ENCODE data around the gene F8. TPM values are rescaled to one million over a fixed set of nuclear protein-coding genes. Genes with fewer than 3 reads are reported as not detected.
"Not testable (repeated sequence)": the region's sequence is repeated elsewhere in the genome, so short reads cannot be mapped to it uniquely, and the experiment has no call there.

Gene F8
- total RNA-seq, 2 donors from 2014 or later, result 2.1 to 4.5 TPM

DNA sequence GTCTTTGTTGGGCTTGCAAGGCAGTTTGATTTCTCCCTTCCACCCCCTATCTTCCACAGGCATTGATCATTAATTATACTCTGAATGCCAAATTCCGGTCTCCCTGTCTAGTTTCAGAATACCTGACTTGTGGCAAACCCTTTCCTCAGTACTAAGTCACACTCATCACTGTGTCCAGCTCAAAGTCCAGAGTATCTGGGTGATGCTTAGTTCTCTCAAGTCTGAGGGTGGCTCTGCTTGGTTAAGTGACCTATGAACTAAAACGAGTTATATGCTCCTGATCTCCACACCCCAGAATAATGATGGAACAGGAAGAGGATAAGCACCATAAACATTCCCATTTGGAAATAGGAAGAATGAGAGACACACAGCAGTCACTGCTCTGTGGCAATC is 194.5 kb downstream of the F8 start:
- intact Hi-C loops (cut with DNase I, micrococcal nuclease), result no loop called here
- no peak for DNase-seq
- peak; percentile 94 for ATAC-seq

DNA sequence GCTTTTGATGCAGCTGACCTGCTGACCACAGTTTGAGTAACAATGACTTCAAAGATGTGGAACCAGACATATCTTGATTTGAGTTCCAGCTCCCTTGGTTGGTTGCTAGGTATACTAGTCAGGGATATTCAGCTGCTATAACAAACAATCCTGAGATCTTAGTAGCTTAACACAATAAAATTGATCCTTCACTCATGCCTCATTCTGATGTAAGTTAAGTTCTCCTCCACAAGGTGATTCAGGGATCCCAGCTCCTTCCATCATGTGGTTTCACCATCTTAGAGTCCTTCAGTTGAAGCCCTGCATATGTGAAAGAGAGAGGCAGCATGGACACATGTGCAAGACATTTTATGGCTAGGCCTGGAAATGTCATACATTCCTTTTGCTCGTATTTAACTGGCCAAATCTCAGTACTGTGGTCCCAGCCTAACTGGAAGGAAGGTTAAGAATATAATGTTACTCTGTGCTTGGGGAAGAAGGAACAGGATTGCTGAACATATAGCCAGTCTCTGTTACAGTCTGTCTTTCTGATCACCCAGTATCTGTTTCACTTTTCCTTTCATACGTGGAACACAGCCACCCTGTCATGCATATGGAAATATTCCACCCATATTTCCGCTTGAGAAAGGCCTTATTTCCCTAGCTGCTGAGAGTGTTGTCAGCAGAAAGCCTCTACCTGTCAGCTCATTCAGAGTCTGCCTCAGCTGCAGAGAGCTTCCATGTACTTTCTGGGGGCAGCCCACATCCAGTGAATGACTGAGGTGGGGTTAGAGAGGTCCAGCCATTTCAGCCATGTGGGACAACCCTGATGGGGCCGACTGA is 195.1 kb downstream of the F8 start:
- ATAC-seq, result peak; percentile 88
- no peak for DNase-seq
- intact Hi-C loops (cut with DNase I, micrococcal nuclease), result no loop called here

DNA sequence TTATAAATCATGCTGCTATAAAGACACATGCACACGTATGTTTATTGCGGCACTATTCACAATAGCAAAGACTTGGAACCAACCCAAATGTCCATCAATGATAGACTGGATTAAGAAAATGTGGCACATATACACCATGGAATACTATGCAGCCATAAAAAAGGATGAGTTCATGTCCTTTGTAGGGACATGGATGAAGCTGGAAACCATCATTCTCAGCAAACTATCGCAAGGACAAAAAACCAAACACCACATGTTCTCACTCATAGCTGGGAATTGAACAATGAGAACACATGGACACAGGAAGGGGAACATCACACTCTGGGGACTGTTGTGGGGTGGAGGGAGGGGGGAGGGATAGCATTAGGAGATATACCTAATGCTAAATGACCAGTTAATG is 196.9 kb downstream of the F8 start:
- DNase-seq; intact Hi-C loops (cut with DNase I, micrococcal nuclease): not testable (repeated sequence)

DNA sequence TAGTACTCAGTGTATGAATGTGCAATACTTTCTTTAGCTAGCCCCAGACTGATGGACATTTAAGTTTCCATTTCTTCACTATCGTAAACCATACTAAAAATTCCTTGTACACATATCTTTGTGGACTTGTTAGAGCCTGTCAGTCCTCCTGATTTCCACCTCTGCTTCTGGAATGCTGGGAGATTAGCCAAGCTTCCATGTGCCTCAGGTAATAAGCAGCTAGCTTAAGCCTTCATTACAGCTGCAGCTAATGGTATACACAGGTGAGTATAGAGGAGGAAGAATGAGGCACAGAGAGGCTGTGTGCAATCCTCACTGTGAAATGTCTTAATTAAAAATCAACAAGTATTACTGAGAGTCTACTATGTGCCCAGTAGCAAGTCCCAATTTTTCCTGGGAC is 197.9 kb downstream of the F8 start:
- no peak for ATAC-seq
- intact Hi-C loops (cut with DNase I, micrococcal nuclease), result no loop called here
- DNase-seq, result no peak

More for the DNA sequence above, 196.9 kb downstream of the F8 start:
- not testable (repeated sequence) for ATAC-seq

DNA sequence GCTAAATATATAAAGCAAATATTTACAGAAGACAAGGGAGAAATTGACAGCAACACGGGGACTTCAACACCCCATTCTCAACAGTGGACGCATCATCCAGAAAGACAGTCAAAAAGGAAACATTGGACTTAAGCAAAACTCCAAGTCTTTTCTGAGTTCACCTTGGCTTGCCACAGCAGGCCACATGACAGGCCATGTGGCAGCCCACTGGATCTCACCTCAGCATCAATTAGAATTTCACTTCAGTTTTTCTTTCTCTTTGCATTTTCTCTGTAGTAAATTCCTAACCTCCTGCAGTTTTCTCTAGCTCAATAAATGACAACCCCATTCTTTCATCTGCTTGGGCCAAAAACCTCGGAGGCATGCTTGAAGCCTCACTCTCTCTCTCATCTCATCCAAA is 200.5 kb downstream of the F8 start:
- intact Hi-C loops (cut with DNase I, micrococcal nuclease), result no loop called here
- ATAC-seq (no peak), DNase-seq (no peak)

DNA sequence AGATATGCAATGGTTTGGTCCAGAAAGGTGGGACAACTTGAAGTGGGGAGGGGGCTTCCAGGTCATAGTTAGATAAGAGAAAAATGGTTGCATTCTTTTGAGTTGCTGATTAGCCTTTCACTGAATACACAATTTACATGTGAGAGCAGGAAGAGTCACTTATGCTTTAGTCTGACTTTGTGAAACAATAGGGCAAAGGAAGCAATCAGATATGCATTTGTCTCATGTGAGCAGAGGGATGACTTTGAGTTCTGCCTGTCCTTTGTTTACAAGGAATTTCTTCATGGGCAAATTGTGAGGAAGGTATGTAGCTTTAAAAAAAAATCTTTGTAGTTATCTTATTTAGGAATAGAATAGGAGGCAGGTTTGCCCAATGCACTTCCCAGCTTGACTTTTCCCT is 201.0 kb downstream of the F8 start:
- intact Hi-C loops (cut with DNase I, micrococcal nuclease), result no loop called here
- no peak for ATAC-seq

DNA sequence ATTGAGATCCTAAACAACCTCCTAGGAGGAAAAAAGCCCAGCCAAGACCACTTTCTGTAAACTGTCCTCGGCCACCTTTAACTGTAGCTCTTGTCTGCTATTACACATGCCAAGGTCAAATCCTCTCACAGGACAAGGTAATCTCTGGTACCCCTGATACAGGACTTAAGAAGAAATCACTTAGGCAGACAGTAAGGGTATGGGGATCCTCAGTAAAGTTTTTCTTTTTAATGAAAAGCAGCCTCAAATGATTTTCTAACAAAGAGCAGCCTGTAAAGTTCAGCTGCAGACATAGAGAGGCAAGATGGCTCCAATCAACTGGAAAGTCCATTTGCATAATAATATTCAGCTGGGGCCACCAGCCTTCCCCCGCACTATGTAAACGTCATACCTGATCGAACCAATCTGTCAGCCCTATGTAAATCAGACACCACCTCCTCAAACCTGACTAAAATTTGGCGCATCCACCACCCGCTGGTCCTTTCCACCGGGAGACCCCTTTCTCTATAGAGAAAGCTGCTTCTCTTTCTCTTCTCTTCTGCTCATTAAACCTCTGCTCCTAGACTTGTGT is 202.7 kb downstream of the F8 start:
- intact Hi-C loops (cut with DNase I, micrococcal nuclease), result no loop called here
- DNase-seq (no peak), ATAC-seq (no peak)

More for the DNA sequence above, 201.0 kb downstream of the F8 start:
- no peak for DNase-seq

DNA sequence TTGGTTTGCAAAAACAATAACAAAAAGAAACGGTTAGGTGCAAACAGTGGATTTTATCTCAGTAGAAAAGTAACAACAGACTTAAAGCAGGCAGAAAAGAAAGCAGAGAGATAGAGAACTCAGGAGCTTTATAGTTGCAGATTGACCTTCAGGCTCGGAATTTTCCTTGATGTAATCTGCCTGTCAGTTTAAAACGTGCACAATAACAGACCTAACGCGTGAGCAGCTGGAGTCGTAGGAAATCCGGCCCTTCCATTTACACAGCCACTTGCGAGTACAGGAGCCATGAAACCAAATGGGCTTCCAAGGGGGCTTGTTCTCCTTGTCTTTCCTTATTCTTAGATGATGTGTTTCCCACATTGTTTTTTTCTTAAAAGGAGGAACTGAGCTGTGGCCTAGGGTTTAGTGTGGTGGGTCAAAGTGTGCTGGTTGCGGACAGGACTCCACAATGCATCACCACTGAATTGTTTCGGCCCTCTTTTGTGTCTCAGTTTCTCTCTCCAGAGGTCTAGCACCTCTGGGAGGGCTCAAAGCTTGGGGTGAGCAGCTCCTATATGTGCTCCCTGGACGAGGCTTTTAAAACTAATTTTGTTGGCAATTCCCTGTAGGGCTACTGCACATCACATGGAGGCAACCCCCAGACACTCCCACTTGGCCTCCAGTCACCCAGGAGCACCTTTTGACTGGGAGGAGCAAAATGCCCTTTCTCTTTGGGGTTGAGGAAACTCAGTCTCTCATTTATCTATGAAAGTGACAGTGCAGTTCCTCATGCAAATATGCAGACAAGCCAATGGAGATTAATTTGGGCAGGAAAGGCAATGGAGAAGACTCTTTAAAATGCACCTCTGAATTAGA is 203.4 kb downstream of the F8 start:
- intact Hi-C loops (cut with DNase I, micrococcal nuclease), result no loop called here
- no peak for ATAC-seq
- DNase-seq, result no peak

DNA sequence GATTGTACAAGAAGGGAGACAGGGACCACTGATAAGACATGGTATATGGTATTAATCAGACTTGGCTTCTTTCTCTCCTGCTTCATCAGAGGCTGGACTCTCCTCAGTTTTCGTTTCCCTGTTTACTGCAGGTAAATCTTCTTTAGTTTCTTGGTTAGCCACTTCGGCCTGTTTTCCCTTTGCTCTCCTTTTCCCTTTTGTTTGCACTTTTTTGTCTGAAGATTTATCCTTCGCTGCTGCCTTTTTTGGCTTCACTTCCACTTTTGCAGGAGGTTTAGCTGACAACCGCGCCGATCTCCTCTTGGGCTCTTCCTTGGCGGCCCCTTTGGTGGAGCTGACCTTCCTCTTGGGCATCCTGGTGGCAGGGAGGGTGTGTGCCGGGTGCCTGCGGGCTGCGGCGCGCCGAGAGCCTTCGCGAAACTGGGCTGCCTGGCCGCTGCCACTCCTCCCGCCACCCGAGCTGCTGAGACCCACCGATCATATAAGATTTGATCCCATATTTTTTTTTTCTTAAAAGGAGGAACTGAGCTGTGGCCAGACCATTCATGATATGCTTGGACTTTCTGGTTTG is 205.4 kb downstream of the F8 start:
- intact Hi-C loops (cut with DNase I, micrococcal nuclease); ATAC-seq; DNase-seq: not testable (repeated sequence)

DNA sequence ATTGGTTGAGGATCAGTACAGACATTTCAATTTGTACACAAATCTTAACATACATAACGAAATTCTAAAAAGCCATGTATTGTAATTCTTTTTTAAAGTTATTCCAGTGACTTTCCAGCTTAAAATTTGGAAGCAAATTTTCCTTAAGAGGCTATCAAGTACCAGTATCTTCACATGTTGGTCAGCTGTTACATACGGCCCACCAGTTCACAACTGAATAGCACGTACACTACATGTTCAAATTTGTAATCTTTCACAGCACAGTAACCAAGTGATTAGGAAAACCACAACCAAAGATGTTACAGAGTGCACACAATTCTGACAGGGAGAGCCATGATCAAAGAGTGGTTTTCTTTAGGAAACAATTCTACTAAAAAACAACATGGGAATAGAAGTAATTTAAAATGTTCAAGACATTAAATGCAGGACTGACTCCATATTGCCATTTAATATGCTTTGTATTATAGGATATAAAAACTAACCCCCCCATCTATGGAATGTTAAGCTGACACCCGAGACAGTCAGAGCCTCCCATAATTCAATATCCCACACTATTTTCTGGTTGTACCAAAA is 206.1 kb downstream of the F8 start:
- ATAC-seq; intact Hi-C loops (cut with DNase I, micrococcal nuclease); DNase-seq: not testable (repeated sequence)

DNA sequence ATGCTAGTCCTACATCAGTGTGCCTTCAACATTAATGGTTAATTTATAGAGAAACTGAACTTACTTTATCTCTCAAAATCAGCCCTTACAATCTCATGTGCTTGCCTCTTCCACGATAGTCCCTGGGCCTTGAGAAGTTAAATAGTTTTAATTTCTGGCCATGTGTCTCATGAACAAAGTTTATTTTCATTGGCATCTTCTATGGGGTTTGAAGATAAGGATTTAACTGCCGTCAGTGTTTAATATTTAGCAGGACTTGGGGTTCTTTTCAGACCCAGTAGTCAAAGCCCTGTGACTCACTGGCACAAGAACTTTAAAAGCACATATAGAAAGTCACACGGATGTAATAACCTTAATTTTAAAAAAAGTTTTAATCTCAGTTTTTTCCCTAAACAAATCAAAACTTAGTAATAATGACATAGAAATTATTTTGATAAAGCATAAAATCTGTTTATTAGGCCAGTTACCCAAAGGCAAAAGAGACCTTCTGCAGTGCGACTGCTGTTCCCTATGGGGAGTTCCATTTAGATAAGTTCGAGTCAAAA is 207.2 kb downstream of the F8 start:
- DNase-seq (no peak), ATAC-seq (no peak)
- intact Hi-C loops (cut with DNase I, micrococcal nuclease), result no loop called here

DNA sequence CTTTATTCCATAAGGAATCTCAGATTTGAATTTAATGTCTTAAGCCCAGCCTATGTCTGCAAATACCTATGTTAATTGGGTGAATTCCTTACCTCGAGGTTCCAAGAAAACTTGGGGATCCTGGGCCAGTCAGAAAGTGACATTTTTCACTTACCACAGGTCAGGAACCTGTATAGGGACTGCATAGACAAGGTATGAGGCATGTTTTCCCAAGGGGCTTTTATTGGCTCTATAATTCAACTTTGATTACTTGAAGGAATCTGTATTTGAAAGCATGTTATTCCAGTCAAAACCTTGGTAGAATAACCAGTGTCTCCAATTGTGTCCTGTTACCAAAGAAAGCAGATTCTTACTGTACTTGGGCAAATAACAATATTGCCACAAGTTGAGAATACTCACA is 208.7 kb downstream of the F8 start:
- intact Hi-C loops (cut with DNase I, micrococcal nuclease), result no loop called here
- ATAC-seq (no peak), DNase-seq (no peak)

DNA sequence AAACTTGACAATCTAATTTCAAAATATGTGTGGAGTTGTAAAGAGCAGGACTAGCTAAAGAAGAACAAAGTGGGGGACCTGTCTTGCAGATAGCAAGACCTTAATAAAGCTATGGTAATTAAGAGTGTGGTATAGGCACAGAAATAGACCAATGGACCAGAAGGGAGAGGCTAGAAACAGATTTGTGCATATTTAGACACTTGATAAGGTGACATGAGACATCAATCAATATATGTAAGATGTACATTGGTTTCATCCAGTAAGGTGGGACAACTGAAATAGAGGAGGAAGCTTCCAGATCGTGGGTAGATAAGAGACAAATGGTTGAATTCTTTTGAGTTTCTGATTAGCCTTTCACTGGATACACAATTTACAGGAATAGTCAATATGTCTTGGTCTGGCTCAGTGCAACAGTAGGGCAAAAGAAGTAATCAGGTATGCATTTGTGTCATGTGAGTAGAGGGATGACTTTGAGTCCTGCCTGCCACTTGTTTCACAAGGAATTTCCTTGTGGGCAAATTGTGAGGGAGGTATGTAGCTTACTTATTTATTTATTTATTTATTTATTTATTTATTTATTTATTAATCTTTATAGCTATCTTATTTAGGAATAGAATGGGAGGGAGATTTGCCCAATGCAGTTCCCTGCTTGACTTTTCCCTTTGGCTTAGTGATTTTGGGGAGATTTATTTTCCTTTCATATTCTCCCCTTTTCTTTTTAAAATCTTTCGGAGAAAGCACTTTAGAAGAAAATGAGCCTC is 210.0 kb downstream of the F8 start:
- intact Hi-C loops (cut with DNase I, micrococcal nuclease), result no loop called here
- ATAC-seq, result no peak
- no peak for DNase-seq

DNA sequence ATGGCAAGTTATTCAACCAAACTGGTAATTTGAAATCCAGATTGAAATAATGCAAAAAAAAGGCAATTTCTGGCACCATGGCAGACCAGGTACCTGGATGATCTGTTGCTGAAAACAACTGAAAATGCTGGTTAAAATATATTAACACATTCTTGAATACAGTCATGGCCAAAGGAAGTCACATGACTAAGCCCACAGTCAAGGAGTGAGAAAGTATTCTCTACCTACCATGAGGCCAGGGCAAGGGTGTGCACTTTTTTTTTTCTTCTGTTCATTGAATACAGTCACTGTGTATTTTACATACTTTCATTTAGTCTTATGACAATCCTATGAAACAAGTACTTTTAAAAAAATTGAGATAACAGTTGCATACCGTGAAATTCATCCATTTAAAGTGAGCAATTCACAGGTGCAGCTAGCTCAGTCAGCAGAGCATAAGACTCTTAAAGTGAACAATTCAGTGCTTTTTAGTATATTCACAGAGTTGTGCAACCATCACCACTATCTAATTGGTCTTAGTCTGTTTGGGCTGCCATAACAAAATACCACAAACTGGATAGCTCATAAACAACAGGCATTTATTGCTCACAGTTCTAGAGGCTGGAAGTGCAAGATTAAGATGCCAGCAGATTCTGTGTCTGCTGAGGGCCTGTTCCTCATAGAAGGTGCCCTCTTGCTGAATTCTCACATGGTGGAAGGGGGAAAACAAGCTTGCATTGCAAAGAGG is 212.4 kb downstream of the F8 start:
- intact Hi-C loops (cut with DNase I, micrococcal nuclease), result no loop called here
- ATAC-seq (no peak), DNase-seq (no peak)

DNA sequence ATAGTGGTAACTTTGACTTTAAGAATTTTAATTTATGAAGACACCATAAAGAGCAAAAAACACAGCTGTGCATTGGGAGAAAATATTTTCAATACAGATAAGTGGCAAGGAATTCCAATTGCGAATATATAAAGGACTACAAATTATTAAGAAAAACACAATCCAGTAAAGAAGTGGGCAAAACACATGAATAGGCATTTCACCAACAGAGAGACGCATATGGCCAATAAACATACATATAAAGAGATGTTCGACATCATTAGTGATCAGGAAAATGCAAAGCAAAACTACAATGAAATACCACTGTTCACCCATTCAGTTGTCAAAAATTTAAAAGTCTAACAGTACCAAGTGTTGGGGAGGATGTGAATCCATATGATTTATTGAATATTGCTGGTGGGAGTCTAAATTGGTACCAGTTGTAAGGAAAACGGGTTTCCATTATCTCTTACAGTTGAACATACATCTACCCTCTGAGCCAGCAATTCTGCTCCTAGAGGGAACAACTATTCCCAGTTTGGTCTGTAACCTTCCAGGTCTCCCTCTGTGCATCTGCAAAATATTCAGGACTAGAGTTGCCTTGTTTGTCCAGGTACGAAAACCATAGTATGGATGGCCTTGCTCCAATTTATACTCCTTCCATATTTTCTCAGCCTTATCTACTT is 215.6 kb downstream of the F8 start:
- intact Hi-C loops (cut with DNase I, micrococcal nuclease), result no loop called here
- DNase-seq (no peak), ATAC-seq (no peak)

DNA sequence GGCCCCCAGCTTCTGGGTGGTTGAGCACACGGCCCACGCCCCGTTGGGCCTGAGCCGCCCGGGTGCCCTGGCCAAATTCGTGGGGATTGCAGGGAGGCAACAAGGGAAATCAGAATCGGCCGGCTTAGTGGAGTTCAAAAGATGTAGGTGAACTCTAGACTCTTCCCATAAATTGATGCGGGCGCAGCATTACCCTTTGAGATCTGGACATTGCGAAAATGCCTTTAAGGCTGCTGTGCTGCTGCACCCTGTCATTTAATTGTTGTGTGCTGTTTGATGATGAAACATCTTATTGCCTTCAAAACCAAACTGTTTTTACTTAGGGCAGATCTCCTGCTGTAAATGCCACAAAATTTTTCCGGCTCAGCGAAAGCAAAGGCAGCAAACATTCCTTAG is 216.8 kb downstream of the F8 start:
- intact Hi-C loops (cut with DNase I, micrococcal nuclease), result no loop called here
- no peak for DNase-seq
- peak; percentile 67 for ATAC-seq

Data from left colon (tissue), 2 donors.